ENCODE measurements around the gene SYNJ2.

DNA sequence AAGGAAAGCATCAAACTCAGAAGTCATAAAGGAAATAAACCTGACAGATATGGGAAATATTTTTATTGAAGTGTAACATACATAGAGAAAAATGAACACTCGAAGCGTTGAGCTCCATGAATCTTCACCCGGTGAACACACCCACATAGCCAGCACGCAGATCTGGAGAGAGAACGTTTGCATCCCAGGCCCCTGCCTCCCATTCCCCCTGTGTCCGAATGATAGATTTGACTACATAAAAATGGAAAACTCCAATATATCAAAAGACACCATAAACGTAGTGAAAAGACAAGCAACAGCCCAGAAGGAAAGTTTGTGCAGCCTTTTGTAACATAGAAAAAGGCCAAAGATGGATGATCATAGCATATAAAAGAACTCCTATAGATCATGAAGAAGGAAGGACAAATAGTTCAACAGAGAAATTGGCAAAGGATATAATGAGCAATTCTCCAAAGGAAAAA is 17.1 kb downstream of the SYNJ2 start:
- TF ChIP-seq CTCF (IDR thresholded peaks at IDR 0.05; ENCODE audit: poor library complexity, severe bottlenecking) (no peak), POLR2AphosphoS5 (IDR thresholded peaks at IDR 0.05) (no peak), EP300 (conservative IDR thresholded peaks at IDR 0.05; ENCODE audit: poor library complexity, severe bottlenecking) (no peak), EZH2 (IDR thresholded peaks at IDR 0.05; ENCODE audit: borderline replicate concordance, insufficient read depth, low read length, poor library complexity, severe bottlenecking) (no peak), TAF1 (IDR thresholded peaks at IDR 0.05; ENCODE audit: low read depth) (no peak)
- TF ChIP-seq, protein P1, sequence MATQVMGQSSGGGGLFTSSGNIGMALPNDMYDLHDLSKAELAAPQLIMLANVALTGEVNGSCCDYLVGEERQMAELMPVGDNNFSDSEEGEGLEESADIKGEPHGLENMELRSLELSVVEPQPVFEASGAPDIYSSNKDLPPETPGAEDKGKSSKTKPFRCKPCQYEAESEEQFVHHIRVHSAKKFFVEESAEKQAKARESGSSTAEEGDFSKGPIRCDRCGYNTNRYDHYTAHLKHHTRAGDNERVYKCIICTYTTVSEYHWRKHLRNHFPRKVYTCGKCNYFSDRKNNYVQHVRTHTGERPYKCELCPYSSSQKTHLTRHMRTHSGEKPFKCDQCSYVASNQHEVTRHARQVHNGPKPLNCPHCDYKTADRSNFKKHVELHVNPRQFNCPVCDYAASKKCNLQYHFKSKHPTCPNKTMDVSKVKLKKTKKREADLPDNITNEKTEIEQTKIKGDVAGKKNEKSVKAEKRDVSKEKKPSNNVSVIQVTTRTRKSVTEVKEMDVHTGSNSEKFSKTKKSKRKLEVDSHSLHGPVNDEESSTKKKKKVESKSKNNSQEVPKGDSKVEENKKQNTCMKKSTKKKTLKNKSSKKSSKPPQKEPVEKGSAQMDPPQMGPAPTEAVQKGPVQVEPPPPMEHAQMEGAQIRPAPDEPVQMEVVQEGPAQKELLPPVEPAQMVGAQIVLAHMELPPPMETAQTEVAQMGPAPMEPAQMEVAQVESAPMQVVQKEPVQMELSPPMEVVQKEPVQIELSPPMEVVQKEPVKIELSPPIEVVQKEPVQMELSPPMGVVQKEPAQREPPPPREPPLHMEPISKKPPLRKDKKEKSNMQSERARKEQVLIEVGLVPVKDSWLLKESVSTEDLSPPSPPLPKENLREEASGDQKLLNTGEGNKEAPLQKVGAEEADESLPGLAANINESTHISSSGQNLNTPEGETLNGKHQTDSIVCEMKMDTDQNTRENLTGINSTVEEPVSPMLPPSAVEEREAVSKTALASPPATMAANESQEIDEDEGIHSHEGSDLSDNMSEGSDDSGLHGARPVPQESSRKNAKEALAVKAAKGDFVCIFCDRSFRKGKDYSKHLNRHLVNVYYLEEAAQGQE (IDR thresholded peaks at IDR 0.05; ENCODE audit: borderline replicate concordance) = no peak

Data from neural cell (in vitro differentiated cells).